Immature natural killer cell (primary cell): ENCODE results near the gene IFNLR1. TPM values are rescaled to one million over a fixed set of nuclear protein-coding genes. Genes with fewer than 3 reads are reported as not detected.

Source experiments
- DNase-seq, 3 donors: peaks; one replicate each; pipeline ENCODE4 v3.0.0; 2022; ENCODE audit warnings: mixed read lengths in 1 of 3
- H3K27ac Mint-ChIP-seq, 6 donors: one replicate each; pipeline ENCODE4 v1.8.0; 2020; ENCODE audit warnings: mixed read lengths in 6 of 6, mild to moderate bottlenecking in 5 of 6, inconsistent platforms in 4 of 6, moderate library complexity in 3 of 6
- H3K27me3 Mint-ChIP-seq, 3 donors: one replicate each; pipeline ENCODE4 v1.8.0; 2020 to 2021; ENCODE audit warnings: low read depth in 3 of 3, mild to moderate bottlenecking in 3 of 3, mixed read lengths in 3 of 3, moderate library complexity in 3 of 3, inconsistent platforms in 1 of 3
- H3K36me3 Mint-ChIP-seq, 3 donors: one replicate each; pipeline ENCODE4 v1.8.0; 2020; ENCODE audit warnings: mixed read lengths in 3 of 3, inconsistent platforms in 2 of 3, mild to moderate bottlenecking in 2 of 3
- H3K4me1 Mint-ChIP-seq, 2 donors: one replicate each; pipeline ENCODE4 v1.8.0; 2020; ENCODE audit warnings: inconsistent platforms in 2 of 2, mild to moderate bottlenecking in 2 of 2, mixed read lengths in 2 of 2, moderate library complexity in 1 of 2
- H3K4me3 Mint-ChIP-seq, 5 donors: one replicate each; pipeline ENCODE4 v1.8.0; 2020; ENCODE audit warnings: mild to moderate bottlenecking in 5 of 5, mixed read lengths in 5 of 5, inconsistent platforms in 3 of 5, moderate library complexity in 3 of 5
- H3K9me3 Mint-ChIP-seq, 6 donors: one replicate each; pipeline ENCODE4 v1.8.0; 2020; ENCODE audit warnings: mild to moderate bottlenecking in 6 of 6, mixed read lengths in 6 of 6, inconsistent platforms in 4 of 6, moderate library complexity in 3 of 6
- polyA plus RNA-seq, 3 donors: library from polyadenylated mRNA; unstranded; fragments of 300-500 nt; fragmentation: Illumina TruSeq; gene quantifications; one replicate each; pipeline ENCODE4 v1.2.3, GENCODE V29; 2021

The IFNLR1 gene
- polyA plus RNA-seq, 3 donors from 2014 or later, result 0.42 TPM; not detected in 2

DNA sequence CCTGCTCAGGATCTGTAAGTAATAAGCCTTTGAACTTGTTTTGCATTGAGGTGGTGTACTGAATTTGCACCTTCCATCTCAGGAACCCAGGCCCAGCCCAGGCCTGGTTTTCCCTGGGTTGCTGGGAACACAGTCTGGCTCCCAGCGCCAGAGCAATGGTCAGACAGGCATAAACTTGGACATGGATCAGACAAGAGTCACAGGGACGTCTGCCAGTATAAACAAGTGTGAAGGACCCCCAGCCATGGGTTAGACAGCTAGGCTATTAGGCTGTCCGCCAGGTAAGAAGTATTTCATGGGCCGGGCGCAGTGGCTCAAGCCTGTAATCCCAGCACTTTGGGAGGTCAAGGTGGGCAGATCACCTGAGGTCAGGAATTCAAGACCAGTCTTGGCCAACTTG is 5.5 kb downstream of the IFNLR1 start:
- Mint-ChIP-seq H3K27me3 (peaks cover 4 to 8% (median 5%) of the 10 kb centered on the region in 3 donors), H3K4me1 (peaks cover 3 to 5% of the 10 kb centered on the region in 2 donors), H3K36me3 (no peaks in the 10 kb centered on the region), H3K9me3 (peaks cover 0 to 1% (median 0%) of the 10 kb centered on the region in 6 donors), H3K27ac (peak overlapping the region in 1 of 6 donors; percentile 66), H3K4me3 (no peak overlapping the region)
- no peak for DNase-seq

DNA sequence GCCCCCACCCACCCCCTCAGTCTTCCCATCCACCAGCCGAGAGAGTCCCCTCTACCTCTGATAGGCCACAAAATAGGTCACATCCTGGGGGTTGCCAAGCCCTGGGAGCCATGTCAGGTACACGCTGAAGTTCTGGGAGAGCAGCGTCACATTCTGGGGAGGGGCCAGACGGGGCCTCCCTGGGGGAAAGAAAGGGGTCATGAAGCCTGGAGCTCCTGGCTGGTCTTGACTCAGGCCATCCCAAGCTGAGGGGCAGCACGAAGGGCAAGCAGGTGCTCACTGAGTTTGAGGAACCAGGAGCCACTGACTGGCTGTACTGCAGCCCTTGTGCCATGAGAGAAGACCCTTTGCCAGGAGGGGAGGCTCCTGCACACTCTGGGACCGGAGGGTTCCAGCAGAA is 6.4 kb downstream of the IFNLR1 start:
- Mint-ChIP-seq H3K36me3 (no peaks in the 10 kb centered on the region), H3K27ac (no peak overlapping the region), H3K27me3 (peaks cover 2 to 4% (median 2%) of the 10 kb centered on the region in 3 donors), H3K9me3 (peaks cover 0 to 3% (median 0%) of the 10 kb centered on the region in 6 donors), H3K4me3 (no peak overlapping the region), H3K4me1 (no peaks in the 10 kb centered on the region)
- no peak for DNase-seq

DNA sequence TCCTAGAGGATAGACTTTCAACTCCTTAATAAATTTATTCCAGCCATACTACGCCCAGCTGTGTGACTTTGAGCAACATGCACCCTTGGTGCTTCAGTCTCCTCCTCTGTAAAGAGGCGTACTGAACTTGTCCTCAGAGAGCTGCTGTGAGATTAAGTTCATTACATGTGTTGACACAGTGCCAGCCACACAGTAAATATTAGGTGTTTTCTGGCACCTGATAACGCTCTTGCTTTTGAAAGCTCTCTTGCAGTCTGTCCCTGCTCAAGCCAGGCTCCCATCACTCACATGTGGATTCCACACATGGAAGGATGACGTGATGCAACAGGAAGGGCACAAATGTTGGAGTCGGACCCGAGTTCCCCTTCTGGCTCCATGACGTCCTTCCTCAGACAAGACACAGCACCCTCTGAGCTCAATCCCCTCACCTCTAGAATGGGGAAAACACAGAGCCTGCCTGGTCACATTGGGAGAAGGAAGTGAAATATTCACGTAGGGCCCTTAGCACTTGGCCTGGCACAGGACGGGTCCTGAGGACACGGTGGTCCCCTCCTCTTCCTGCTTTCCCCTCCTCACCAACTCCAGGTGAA is 7.7 kb downstream of the IFNLR1 start:
- Mint-ChIP-seq H3K4me3 (no peak overlapping the region), H3K27ac (no peak overlapping the region), H3K27me3 (peaks cover 1 to 4% (median 2%) of the 10 kb centered on the region in 3 donors), H3K36me3 (no peaks in the 10 kb centered on the region), H3K9me3 (peaks cover 0 to 3% (median 0%) of the 10 kb centered on the region in 6 donors), H3K4me1 (no peaks in the 10 kb centered on the region)
- no peak for DNase-seq

DNA sequence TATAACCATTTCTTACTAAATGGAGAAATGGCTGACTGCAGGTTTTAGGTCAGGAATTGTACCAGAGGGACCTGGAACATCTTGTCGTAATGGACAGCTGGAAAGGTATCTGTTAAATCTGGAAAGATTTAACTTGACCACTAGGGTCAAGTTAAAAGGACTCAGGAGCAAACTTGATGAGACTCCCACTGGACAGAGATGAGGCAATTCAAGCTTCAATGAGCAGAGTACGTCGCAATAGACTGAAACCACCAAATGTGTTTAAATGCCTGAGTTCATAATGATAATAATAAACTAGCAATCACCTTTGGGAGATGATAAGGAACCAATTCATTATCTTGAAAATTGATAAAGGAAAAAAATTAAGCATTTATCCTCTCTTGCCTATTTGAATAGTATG is 8.7 kb downstream of the IFNLR1 start:
- Mint-ChIP-seq H3K27me3 (peaks cover 2 to 4% (median 4%) of the 10 kb centered on the region in 3 donors), H3K4me1 (no peaks in the 10 kb centered on the region), H3K27ac (no peak overlapping the region), H3K36me3 (no peaks in the 10 kb centered on the region), H3K9me3 (peaks cover 0 to 3% (median 0%) of the 10 kb centered on the region in 6 donors), H3K4me3 (no peak overlapping the region)
- no peak for DNase-seq

DNA sequence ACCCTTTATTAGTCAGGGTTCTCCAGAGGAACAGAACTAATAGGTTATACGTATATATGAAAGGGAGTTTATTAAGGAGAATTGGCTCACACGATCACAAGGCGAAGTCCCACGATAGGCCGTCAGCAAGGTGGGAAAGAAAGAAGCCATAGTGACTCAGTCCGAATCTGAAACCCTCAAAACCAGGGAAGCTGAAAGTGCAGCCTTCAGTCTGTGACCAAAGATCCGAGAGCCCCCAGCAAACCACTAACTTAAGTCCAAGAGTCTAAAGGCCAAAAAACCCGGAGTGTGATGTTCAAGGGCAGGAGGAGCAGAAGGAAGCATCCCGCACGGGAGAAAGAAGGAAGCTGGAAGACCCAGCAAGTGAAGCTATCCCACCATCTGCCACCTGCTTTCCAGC is 9.9 kb downstream of the IFNLR1 start:
- H3K9me3 Mint-ChIP-seq, result peaks cover 0 to 2% (median 0%) of the 10 kb centered on the region in 6 donors
- no peak for DNase-seq
- H3K27ac Mint-ChIP-seq, result no peak overlapping the region
- H3K4me3 Mint-ChIP-seq, result no peak overlapping the region
- H3K4me1 Mint-ChIP-seq, result no peaks in the 10 kb centered on the region
- peaks cover 2 to 4% (median 4%) of the 10 kb centered on the region in 3 donors for H3K27me3 Mint-ChIP-seq
- no peaks in the 10 kb centered on the region for H3K36me3 Mint-ChIP-seq

DNA sequence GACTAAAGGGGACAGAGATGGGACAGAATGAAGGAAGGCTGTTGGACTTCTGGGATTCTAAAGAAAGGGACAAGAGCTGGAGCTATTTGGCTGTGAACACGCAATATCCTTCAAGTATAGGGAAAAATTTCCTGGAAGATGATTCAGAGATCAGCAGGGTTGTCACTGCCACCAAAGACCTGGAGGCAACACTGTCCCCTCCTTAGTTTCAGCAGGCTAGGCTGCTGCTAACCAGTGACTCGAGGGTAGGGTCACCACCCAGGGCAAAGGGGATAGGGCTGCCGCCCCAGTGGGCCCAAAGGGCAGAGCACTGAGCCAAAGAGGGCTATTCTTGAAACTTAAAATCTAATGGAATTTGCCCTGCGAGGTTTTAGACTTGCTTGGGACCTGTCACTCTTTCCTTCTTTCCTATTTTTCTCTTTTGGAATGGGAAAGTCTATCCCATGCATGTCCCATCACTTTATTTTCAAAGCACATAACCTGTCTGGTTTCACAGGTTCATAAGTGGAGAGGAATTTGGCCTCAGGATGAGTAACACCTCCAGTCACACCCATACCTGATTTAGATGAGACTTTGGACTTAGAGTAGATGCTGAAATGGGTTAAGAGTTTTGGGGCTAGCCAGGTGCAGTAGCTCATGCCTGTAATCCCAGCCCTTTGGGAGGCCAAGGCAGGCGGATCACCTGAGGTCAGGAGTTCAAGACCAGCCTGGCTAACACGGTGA is 11.9 kb downstream of the IFNLR1 start:
- no peak for DNase-seq
- H3K36me3 Mint-ChIP-seq, result no peaks in the 10 kb centered on the region
- peaks cover under 1 to 7% (median 2%) of the 10 kb centered on the region in 3 donors for H3K27me3 Mint-ChIP-seq
- peaks cover 0 to 2% (median 0%) of the 10 kb centered on the region in 6 donors for H3K9me3 Mint-ChIP-seq
- no peak overlapping the region for H3K27ac Mint-ChIP-seq
- no peak overlapping the region for H3K4me3 Mint-ChIP-seq
- no peaks in the 10 kb centered on the region for H3K4me1 Mint-ChIP-seq

DNA sequence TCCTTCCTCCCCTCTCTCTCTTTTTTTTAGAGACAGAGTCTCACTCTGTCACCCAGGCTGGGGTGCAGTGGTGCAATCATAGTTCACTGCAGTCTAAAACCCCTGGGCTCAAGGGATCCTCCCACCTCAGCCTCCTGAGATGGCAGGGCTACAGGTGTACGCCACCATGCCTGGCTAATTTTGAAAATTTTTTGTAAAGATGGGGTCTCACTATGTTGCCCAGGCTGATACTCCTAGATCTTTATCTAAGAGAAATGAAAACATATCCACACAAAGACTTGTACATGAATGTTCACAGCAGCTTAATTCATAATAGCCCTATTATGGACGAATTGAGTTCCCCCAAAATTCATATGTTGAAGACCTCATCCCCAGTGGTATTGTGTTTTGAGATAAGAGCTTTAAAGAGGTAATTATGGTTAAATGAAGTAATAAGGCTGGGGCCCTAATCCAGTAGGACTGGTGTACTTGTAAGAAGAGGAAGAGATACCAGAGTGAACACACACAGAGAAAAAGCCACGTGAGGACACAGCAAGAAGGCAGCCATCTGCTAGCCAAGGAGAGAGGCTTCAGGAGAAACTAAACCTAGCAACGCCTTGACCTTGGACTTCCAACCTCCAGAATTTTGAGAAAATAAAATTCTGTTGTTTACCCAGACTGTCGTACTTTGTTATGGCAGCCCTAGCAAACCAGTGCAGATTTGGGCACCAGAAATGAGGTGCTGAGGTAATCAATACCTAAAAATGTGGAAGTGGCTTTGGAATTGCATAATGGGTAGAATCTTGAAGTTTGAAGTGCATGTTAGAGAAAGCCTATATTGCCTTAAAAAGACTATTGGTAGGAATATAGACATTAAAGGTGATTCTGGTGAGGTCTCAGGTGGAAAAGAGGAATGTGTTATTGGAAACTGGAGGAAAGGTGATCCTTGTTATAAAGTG is 13.2 kb downstream of the IFNLR1 start:
- H3K36me3 Mint-ChIP-seq, result no peaks in the 10 kb centered on the region
- H3K9me3 Mint-ChIP-seq, result peaks cover 0 to 2% (median 0%) of the 10 kb centered on the region in 6 donors
- no peak overlapping the region for H3K4me3 Mint-ChIP-seq
- H3K27ac Mint-ChIP-seq, result no peak overlapping the region
- peaks cover 0 to 7% (median 2%) of the 10 kb centered on the region in 3 donors for H3K27me3 Mint-ChIP-seq
- no peaks in the 10 kb centered on the region for H3K4me1 Mint-ChIP-seq
- no peak for DNase-seq

DNA sequence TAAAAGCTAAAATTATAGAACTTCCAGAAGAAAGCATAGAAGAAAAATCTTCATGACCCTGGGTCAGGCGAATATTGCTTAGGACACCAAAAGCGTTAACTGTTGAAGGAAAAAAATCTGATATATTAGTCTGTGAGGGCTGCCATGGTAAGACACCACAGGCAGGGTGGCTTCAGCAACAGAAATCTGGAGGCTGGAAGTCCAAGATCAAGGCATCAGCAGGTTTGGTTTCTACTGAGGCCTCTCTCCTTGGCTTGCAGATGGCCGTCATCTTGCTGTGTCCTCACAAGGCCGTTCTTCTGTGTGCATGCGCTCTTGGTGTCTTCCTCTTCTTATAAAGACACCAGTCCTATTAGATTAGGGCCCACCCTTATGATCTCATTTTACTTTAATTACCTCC is 14.5 kb downstream of the IFNLR1 start:
- H3K27me3 Mint-ChIP-seq, result peaks cover 0 to 7% (median 3%) of the 10 kb centered on the region in 3 donors
- H3K4me3 Mint-ChIP-seq, result no peak overlapping the region
- H3K9me3 Mint-ChIP-seq, result peaks cover 0 to 2% (median 0%) of the 10 kb centered on the region in 6 donors
- H3K36me3 Mint-ChIP-seq, result no peaks in the 10 kb centered on the region
- H3K4me1 Mint-ChIP-seq, result no peaks in the 10 kb centered on the region
- no peak for DNase-seq
- no peak overlapping the region for H3K27ac Mint-ChIP-seq

DNA sequence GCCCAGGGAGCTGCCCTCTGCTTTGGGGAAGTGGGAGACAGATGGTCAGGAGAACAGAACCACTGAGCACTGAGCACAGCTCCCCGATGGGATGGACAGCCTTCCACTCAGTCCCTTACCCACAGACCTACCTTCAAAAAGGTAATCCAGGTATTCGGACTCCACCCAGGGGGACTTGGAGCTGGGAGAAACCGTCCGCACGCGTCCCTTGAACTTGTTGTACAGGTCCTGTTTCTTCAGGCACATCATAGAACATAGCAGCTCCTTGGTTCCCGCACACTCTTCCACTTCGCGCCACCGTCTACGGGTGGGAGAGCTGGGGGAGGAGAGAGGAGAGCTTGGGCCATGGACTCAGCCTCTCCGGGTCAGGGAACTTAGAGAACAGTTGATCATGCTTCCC is 17.8 kb downstream of the IFNLR1 start:
- H3K9me3 Mint-ChIP-seq, result no peaks in the 10 kb centered on the region
- peaks cover 0 to 11% (median 9%) of the 10 kb centered on the region in 3 donors for H3K27me3 Mint-ChIP-seq
- no peak overlapping the region for H3K4me3 Mint-ChIP-seq
- no peaks in the 10 kb centered on the region for H3K36me3 Mint-ChIP-seq
- H3K4me1 Mint-ChIP-seq, result no peaks in the 10 kb centered on the region
- H3K27ac Mint-ChIP-seq, result no peak overlapping the region
- DNase-seq, result no peak

DNA sequence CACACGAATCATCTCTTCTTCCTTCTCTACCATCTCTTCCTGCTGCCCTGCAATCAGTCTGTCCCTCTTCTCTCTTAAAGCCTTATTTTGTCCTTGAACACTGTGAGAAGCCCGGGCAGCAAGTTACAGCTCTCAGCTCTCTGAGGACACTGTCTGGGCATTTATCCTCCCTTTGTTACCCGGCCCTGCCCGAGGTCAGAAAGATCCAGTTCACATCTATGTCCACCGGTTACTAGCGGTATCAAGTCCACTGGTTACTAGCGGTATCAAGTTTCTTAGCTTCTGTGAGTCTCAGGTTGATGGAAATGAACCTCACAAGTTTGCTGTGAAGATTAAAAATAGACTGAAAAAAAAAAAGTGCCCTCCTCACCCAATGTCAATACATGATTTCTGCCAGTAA is 18.8 kb downstream of the IFNLR1 start:
- Mint-ChIP-seq H3K27ac (peak overlapping the region in 1 of 6 donors; percentile 12), H3K9me3 (no peaks in the 10 kb centered on the region), H3K4me3 (no peak overlapping the region), H3K4me1 (no peaks in the 10 kb centered on the region), H3K27me3 (peaks cover 0 to 11% (median 6%) of the 10 kb centered on the region in 3 donors), H3K36me3 (no peaks in the 10 kb centered on the region)
- DNase-seq, result no peak

DNA sequence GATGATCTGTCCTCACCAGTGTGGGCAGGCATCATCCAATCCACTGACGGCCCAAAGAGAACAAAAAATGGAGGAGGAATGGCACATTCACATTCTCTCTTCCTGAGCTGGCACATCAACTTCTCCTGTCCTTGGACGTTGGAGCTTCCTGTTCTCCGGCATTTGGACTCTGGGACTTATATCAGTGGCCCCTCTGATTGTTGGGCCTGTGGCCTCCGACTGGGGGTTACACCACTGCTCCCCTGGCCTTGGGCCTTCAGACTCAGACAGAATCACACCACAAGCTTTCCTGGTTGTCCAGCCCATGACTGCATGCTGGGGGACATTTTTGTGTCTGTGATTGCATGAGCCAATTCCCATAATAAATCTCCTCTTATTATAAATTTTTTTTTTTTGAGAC is 20.1 kb downstream of the IFNLR1 start:
- Mint-ChIP-seq H3K4me1 (no peaks in the 10 kb centered on the region), H3K9me3 (no peaks in the 10 kb centered on the region), H3K27me3 (peaks cover 0 to 11% (median 6%) of the 10 kb centered on the region in 3 donors), H3K36me3 (no peaks in the 10 kb centered on the region), H3K4me3 (no peak overlapping the region), H3K27ac (no peak overlapping the region)
- no peak for DNase-seq

DNA sequence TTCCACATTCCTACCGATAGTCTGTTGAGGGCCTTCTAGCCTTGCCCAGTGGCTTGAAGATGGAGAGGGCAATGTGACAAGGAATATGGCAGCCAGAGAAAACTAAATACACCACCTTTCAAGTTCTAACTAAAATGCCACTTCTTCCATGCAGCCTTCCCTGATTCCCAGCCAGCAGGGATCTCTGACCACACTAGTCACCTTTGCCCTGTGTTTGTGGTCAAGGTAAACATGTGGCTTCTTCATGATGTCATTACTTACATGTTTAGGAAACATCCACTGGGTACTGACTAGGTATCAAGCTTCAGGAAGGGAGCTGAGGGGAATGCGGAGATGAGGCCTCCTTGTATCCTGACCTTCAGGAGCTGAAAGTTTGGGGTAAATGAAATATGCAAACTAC is 21.6 kb downstream of the IFNLR1 start:
- Mint-ChIP-seq H3K27me3 (peaks cover 0 to 11% (median 4%) of the 10 kb centered on the region in 3 donors), H3K27ac (no peak overlapping the region), H3K4me1 (no peaks in the 10 kb centered on the region)

DNA sequence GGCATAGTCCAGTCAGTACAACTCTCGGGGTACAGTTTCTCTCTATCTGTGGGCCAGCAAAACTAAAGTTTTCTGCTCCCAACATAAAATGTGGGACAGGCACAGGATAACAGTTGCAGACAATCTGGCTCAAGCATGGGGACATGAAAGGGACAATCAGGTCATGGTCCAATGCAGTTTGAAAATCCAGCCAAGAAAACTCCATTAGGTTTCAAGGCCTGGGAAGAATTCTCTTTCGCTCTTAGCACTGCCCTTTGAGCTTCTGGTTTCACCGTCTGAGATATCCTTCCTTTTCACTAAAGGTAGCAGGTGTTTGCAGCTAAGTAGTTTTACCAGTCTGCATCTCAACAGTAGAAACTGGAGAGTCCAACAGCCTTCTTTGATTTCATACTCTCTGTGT is 23.1 kb downstream of the IFNLR1 start:
- peaks cover 0 to 2% (median 0%) of the 10 kb centered on the region in 6 donors for H3K9me3 Mint-ChIP-seq
- DNase-seq, result no peak
- no peaks in the 10 kb centered on the region for H3K4me1 Mint-ChIP-seq
- H3K36me3 Mint-ChIP-seq, result no peaks in the 10 kb centered on the region
- peaks cover 0 to 11% (median 4%) of the 10 kb centered on the region in 3 donors for H3K27me3 Mint-ChIP-seq
- no peak overlapping the region for H3K27ac Mint-ChIP-seq
- no peak overlapping the region for H3K4me3 Mint-ChIP-seq

More for the DNA sequence above, 21.6 kb downstream of the IFNLR1 start:
- Mint-ChIP-seq H3K36me3 (no peaks in the 10 kb centered on the region), H3K4me3 (no peak overlapping the region), H3K9me3 (no peaks in the 10 kb centered on the region)
- DNase-seq, result no peak

DNA sequence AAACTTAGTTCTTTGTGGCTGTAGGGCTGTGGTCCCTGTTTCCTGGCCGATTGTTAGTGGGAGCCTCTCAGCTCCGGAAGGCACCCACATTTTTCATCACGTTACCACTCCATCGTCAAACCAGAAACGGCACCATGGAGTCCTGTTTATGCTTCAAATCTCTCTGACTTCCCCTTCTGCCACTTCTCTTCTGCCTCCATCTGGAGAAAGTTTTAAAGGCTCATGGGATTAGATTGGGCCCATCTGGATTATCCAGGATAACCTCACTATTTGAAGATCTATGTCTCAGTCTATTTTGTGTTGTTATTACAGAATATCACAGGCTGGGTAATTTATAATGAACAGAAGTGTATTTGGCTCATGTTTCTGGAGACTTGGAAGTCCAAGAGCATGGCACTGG is 24.9 kb downstream of the IFNLR1 start:
- Mint-ChIP-seq H3K27ac (no peak overlapping the region), H3K9me3 (peaks cover 0 to 2% (median 0%) of the 10 kb centered on the region in 6 donors), H3K36me3 (no peaks in the 10 kb centered on the region), H3K4me3 (no peak overlapping the region), H3K27me3 (peaks cover 0 to 9% (median 6%) of the 10 kb centered on the region in 3 donors), H3K4me1 (no peaks in the 10 kb centered on the region)
- DNase-seq, result no peak
